Progenitor cell of endocrine pancreas (in vitro differentiated cells): ENCODE results near the gene HFE. TPM values are rescaled to one million over a fixed set of nuclear protein-coding genes. Genes with fewer than 3 reads are reported as not detected.

ENCODE experiments used
- DNase-seq: peaks from one replicate; pipeline ENCODE4 v3.0.0; 2021; ENCODE audit warnings: low spot score; ENCODE audit not compliant: unreplicated experiment
- H3K27ac Mint-ChIP-seq: 2 replicates; pipeline ENCODE4 v1.8.0; 2021; ENCODE audit warnings: mild to moderate bottlenecking, moderate library complexity, mixed read lengths
- H3K27me3 Mint-ChIP-seq: 2 replicates; pipeline ENCODE4 v1.8.0; 2021; ENCODE audit warnings: mixed read lengths
- H3K36me3 Mint-ChIP-seq: 2 replicates; pipeline ENCODE4 v1.8.0; 2022; ENCODE audit warnings: mixed read lengths; ENCODE audit not compliant: insufficient read depth
- H3K4me1 Mint-ChIP-seq: 2 replicates; pipeline ENCODE4 v1.8.0; 2021; ENCODE audit warnings: low read depth, mixed read lengths
- H3K4me3 Mint-ChIP-seq: 2 replicates; pipeline ENCODE4 v1.8.0; 2021; ENCODE audit warnings: low read depth, mild to moderate bottlenecking, moderate library complexity, mixed read lengths
- H3K9me3 Mint-ChIP-seq: 2 replicates; pipeline ENCODE4 v1.8.0; 2021; ENCODE audit warnings: low read depth, mixed read lengths
- CTCF ChIP-seq: fragments of 200-600 bp; sonication (generic); IDR thresholded peaks from one replicate; pipeline ENCODE4 v1.5.0; 2021; ENCODE audit warnings: antibody characterized with exemption, mild to moderate bottlenecking; ENCODE audit not compliant: unreplicated experiment
- total RNA-seq: library from RNA; stranded (reverse); gene quantifications from 2 replicates; pipeline ENCODE4 v1.2.1, GENCODE V29; 2021

HFE gene
- total RNA-seq, 1 donor from 2014 or later, result 1.1 TPM

GRCh38 chr6:26103141-26103769, 16.0 kb downstream of the HFE start:
- TF ChIP-seq CTCF, result no peak
- peaks cover 20% of the 10 kb centered on the region for H3K4me1 Mint-ChIP-seq
- H3K27me3 Mint-ChIP-seq, result no peaks in the 10 kb centered on the region
- H3K4me3 Mint-ChIP-seq, result peak overlapping the region; percentile 86
- no peak for DNase-seq
- H3K27ac Mint-ChIP-seq, result peak overlapping the region; percentile 97
- H3K9me3 Mint-ChIP-seq, result peaks cover 12% of the 10 kb centered on the region
- peaks cover 1% of the 10 kb centered on the region for H3K36me3 Mint-ChIP-seq

- peak; percentile 56 for DNase-seq
- Mint-ChIP-seq H3K9me3 (peaks cover 12% of the 10 kb centered on the region), H3K27me3 (no peaks in the 10 kb centered on the region), H3K4me1 (peaks cover 20% of the 10 kb centered on the region), H3K27ac (peak overlapping the region; percentile 97), H3K4me3 (peak overlapping the region; percentile 86), H3K36me3 (peaks cover 1% of the 10 kb centered on the region)
- peak; percentile 58 for TF ChIP-seq CTCF
Observed at GRCh38 chr6:26103770-26104456, 16.7 kb downstream of the HFE start.

- DNase-seq, result no peak
- H3K4me1 Mint-ChIP-seq, result peaks cover 20% of the 10 kb centered on the region
- no peak for TF ChIP-seq CTCF
- no peaks in the 10 kb centered on the region for H3K27me3 Mint-ChIP-seq
- H3K9me3 Mint-ChIP-seq, result peaks cover 12% of the 10 kb centered on the region
- H3K36me3 Mint-ChIP-seq, result peaks cover 1% of the 10 kb centered on the region
- peak overlapping the region; percentile 97 for H3K27ac Mint-ChIP-seq
- H3K4me3 Mint-ChIP-seq, result peak overlapping the region; percentile 86
Observed at GRCh38 chr6:26104457-26105108, 17.4 kb downstream of the HFE start.

GRCh38 chr6:26105109-26105730, 18.0 kb downstream of the HFE start:
- no peak for DNase-seq
- no peak for TF ChIP-seq CTCF
- H3K4me1 Mint-ChIP-seq, result peaks cover 23% of the 10 kb centered on the region
- peaks cover 12% of the 10 kb centered on the region for H3K9me3 Mint-ChIP-seq
- H3K36me3 Mint-ChIP-seq, result peaks cover 1% of the 10 kb centered on the region
- no peak overlapping the region for H3K4me3 Mint-ChIP-seq
- no peaks in the 10 kb centered on the region for H3K27me3 Mint-ChIP-seq
- no peak overlapping the region for H3K27ac Mint-ChIP-seq

- DNase-seq, result no peak
- Mint-ChIP-seq H3K4me1 (peaks cover 23% of the 10 kb centered on the region), H3K27me3 (no peaks in the 10 kb centered on the region), H3K27ac (no peak overlapping the region), H3K9me3 (peaks cover 12% of the 10 kb centered on the region), H3K36me3 (peaks cover 1% of the 10 kb centered on the region), H3K4me3 (no peak overlapping the region)
- no peak for TF ChIP-seq CTCF
Observed at GRCh38 chr6:26105842-26106241, 18.6 kb downstream of the HFE start.
